ENCODE data around the gene GNG3.

GNG3 gene

GRCh38 chr11:62665599-62666258 is 41.7 kb upstream of the GNG3 start:
- H2AFZ ChIP-seq (ENCODE audit: low read depth, low read length) = no peak overlapping the region
- H3K79me2 ChIP-seq (ENCODE audit: low read length) = peaks cover 65% of the 10 kb centered on the region
- no peaks in the 10 kb centered on the region for H4K20me1 ChIP-seq (ENCODE audit: insufficient read depth, low read length)
- no peaks in the 10 kb centered on the region for H3K9me3 ChIP-seq (ENCODE audit: insufficient read depth, low read length)
- H3K27me3 ChIP-seq (ENCODE audit: low read depth, low read length) = no peaks in the 10 kb centered on the region
- peak overlapping the region; percentile 88 for H3K4me3 ChIP-seq (ENCODE audit: low read length)
- H3K27ac ChIP-seq (ENCODE audit: low read length) = peak overlapping the region; percentile 85
- peak overlapping the region; percentile 95 for H3K9ac ChIP-seq (ENCODE audit: low read length)
- H3K4me2 ChIP-seq (ENCODE audit: low read length) = peak overlapping the region; percentile 90
- peaks cover 36% of the 10 kb centered on the region for H3K36me3 ChIP-seq (replicated peaks; ENCODE audit: low read depth, low read length)
- peak; percentile 15; the same call in 1 of the 2 replicates for TF ChIP-seq CTCF (IDR thresholded peaks at IDR 0.05; ENCODE audit: low read depth, low read length)
- TF ChIP-seq EZH2phosphoT487 (IDR thresholded peaks at IDR 0.05; ENCODE audit: low read depth) = no peak
- peaks cover 20% of the 10 kb centered on the region for H3K4me1 ChIP-seq (ENCODE audit: low read length)

DNA sequence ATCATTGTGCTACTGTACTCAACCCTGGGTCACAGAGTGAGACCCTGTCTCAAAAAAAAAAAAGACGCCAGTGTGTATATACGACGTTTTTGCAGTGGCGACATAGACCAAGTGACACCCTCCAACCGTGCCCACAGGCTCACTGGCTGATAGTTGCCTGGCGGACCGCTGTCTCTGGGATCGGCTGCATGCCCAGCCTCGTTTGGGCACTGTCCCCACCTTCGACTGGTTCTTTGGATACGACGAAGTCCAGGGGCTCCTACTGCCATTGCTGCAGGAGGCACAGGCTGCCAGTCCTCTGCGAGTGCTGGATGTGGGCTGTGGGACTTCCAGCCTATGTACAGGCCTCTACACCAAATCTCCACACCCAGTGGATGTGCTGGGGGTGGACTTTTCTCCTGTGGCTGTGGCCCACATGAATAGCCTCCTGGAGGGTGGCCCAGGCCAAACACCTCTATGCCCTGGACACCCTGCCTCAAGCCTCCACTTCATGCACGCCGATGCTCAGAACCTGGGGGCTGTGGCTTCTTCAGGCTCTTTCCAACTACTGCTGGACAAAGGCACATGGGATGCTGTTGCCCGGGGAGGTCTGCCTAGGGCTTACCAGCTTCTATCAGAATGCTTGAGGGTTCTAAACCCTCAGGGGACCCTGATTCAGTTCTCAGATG is 41.1 kb upstream of the GNG3 start:
- Histone ChIP-seq H3K36me3 (replicated peaks; ENCODE audit: low read depth, low read length) (peaks cover 35% of the 10 kb centered on the region), H3K9ac (ENCODE audit: low read length) (peak overlapping the region; percentile 95), H4K20me1 (ENCODE audit: insufficient read depth, low read length) (no peaks in the 10 kb centered on the region), H3K27me3 (ENCODE audit: low read depth, low read length) (no peaks in the 10 kb centered on the region), H3K4me3 (ENCODE audit: low read length) (peak overlapping the region; percentile 88), H3K79me2 (ENCODE audit: low read length) (peaks cover 72% of the 10 kb centered on the region), H3K4me2 (ENCODE audit: low read length) (peak overlapping the region; percentile 90), H3K27ac (ENCODE audit: low read length) (peak overlapping the region; percentile 85), H3K9me3 (ENCODE audit: insufficient read depth, low read length) (no peaks in the 10 kb centered on the region), H2AFZ (ENCODE audit: low read depth, low read length) (no peak overlapping the region), H3K4me1 (ENCODE audit: low read length) (peaks cover 23% of the 10 kb centered on the region)
- no peak for TF ChIP-seq EZH2phosphoT487 (IDR thresholded peaks at IDR 0.05; ENCODE audit: low read depth)
- TF ChIP-seq CTCF (IDR thresholded peaks at IDR 0.05; ENCODE audit: low read depth, low read length) = no peak

DNA sequence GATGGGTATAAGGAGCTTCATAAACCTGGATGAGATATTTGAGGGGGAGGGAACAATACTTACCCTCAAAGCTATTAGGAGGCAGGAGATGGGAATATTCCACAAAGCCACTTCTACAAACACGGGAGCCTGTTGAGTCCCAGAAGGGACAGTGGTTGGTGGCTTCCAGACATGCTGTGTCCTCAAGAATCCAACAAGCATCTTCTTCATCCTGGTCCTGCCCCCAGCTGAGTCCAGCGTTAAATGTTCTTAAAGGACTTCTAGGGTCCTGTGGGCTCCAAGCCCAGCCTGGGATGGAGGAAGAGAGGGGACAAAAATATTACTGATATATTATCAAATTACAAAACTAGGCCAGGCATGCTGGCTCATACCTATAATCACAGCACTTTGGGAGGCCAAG is 40.0 kb upstream of the GNG3 start:
- H3K36me3 ChIP-seq (replicated peaks; ENCODE audit: low read depth, low read length) = peaks cover 34% of the 10 kb centered on the region
- H3K79me2 ChIP-seq (ENCODE audit: low read length) = peaks cover 83% of the 10 kb centered on the region
- TF ChIP-seq EZH2phosphoT487 (IDR thresholded peaks at IDR 0.05; ENCODE audit: low read depth) (no peak), CTCF (IDR thresholded peaks at IDR 0.05; ENCODE audit: low read depth, low read length) (no peak)
- H2AFZ ChIP-seq (ENCODE audit: low read depth, low read length) = no peak overlapping the region
- peak overlapping the region; percentile 88 for H3K4me3 ChIP-seq (ENCODE audit: low read length)
- no peaks in the 10 kb centered on the region for H3K27me3 ChIP-seq (ENCODE audit: low read depth, low read length)
- H3K27ac ChIP-seq (ENCODE audit: low read length) = peak overlapping the region; percentile 85
- H3K4me1 ChIP-seq (ENCODE audit: low read length) = peaks cover 25% of the 10 kb centered on the region
- H3K4me2 ChIP-seq (ENCODE audit: low read length) = peak overlapping the region; percentile 90
- peak overlapping the region; percentile 95 for H3K9ac ChIP-seq (ENCODE audit: low read length)
- H4K20me1 ChIP-seq (ENCODE audit: insufficient read depth, low read length) = no peaks in the 10 kb centered on the region
- no peaks in the 10 kb centered on the region for H3K9me3 ChIP-seq (ENCODE audit: insufficient read depth, low read length)

- Histone ChIP-seq H3K4me3 (ENCODE audit: low read length) (no peak overlapping the region), H3K27ac (ENCODE audit: low read length) (peak overlapping the region; percentile 16; the same call in 1 of the 2 replicates), H4K20me1 (ENCODE audit: insufficient read depth, low read length) (no peaks in the 10 kb centered on the region), H3K79me2 (ENCODE audit: low read length) (peaks cover 86% of the 10 kb centered on the region), H3K4me2 (ENCODE audit: low read length) (no peak overlapping the region), H3K4me1 (ENCODE audit: low read length) (peaks cover 32% of the 10 kb centered on the region), H3K36me3 (replicated peaks; ENCODE audit: low read depth, low read length) (peaks cover 38% of the 10 kb centered on the region), H3K27me3 (ENCODE audit: low read depth, low read length) (no peaks in the 10 kb centered on the region), H3K9me3 (ENCODE audit: insufficient read depth, low read length) (no peaks in the 10 kb centered on the region), H2AFZ (ENCODE audit: low read depth, low read length) (no peak overlapping the region), H3K9ac (ENCODE audit: low read length) (no peak overlapping the region)
- TF ChIP-seq CTCF (IDR thresholded peaks at IDR 0.05; ENCODE audit: low read depth, low read length) (no peak), EZH2phosphoT487 (IDR thresholded peaks at IDR 0.05; ENCODE audit: low read depth) (no peak)
These were observed 37.9 kb upstream of the GNG3 start for GRCh38 chr11:62669420-62670161.

Data from OCI-LY3 (cell line).